Vagina (tissue), 2 donors: ENCODE measurements around the gene ZBED5. TPM values are rescaled to one million over a fixed set of nuclear protein-coding genes. Genes with fewer than 3 reads are reported as not detected.
"Not testable (repeated sequence)": the region's sequence is repeated elsewhere in the genome, so short reads cannot be mapped to it uniquely, and the experiment has no call there.

Experiments used
- DNase-seq, 2 donors: peaks; one replicate each; pipeline ENCODE4 v3.0.0-alpha.2; 2017; ENCODE audit errors: extremely low spot score in 2 of 2
- H3K27ac ChIP-seq: fragments of 200-600 bp; sonication (generic); one replicate; pipeline ENCODE4 v1.5.1; 2019
- H3K27me3 ChIP-seq: fragments of 200-600 bp; sonication (generic); one replicate; pipeline ENCODE4 v1.5.1; 2019
- H3K36me3 ChIP-seq, 2 donors: fragments of 200-600 bp; sonication (generic); one replicate each; pipeline ENCODE4 v1.5.1; 2017 to 2019
- H3K4me1 ChIP-seq: fragments of 200-600 bp; sonication (generic); one replicate; pipeline ENCODE4 v1.5.1; 2019
- H3K4me3 ChIP-seq, 2 donors: fragments of 200-600 bp; sonication (generic); 1 replicate in 1 of 2; 2 replicates in 1 of 2; pipeline ENCODE4 v1.5.1; 2016 to 2019
- H3K9me3 ChIP-seq: fragments of 200-600 bp; sonication (generic); one replicate; pipeline ENCODE4 v1.5.1; 2019
- CTCF ChIP-seq, 3 experiments: fragments of 450-650 bp in 2 of 3; fragments of 200-600 bp in 1 of 3; sonication (generic) in 1 of 3; IDR thresholded peaks; one replicate each; pipeline ENCODE4 v1.5.1; 2017 to 2019; ENCODE audit warnings: antibody characterized with exemption in 3 of 3, mild to moderate bottlenecking in 2 of 3, moderate library complexity in 2 of 3
- POLR2A ChIP-seq, 2 donors: fragments of 450-650 bp; IDR thresholded peaks; one replicate each; pipeline ENCODE4 v1.6.1; 2017; ENCODE audit warnings: antibody characterized with exemption in 2 of 2, mild to moderate bottlenecking in 2 of 2, moderate library complexity in 2 of 2
- POLR2AphosphoS5 ChIP-seq, 2 donors: sonication (generic); formaldehyde crosslinking; IDR thresholded peaks; one replicate each; pipeline ENCODE4 v1.9.0; 2017; ENCODE audit warnings: antibody characterized with exemption in 2 of 2, mild to moderate bottlenecking in 2 of 2, low read depth in 1 of 2; ENCODE audit not compliant: insufficient read depth in 1 of 2
- intact Hi-C: fragments of 100-400 bp; cut with DNase I; formaldehyde crosslinking; loops from one replicate; pipeline ENCODE4 v1.15.1; 2023
- total RNA-seq: library from RNA; depleted of rRNA; stranded (reverse); fragments of >200 nt; gene quantifications from one replicate; pipeline ENCODE4 v1.2.3, GENCODE V29; 2016

The ZBED5 gene
- total RNA-seq, 1 donor from 2014 or later: 40.8 TPM

- intact Hi-C loops: no loop called here
- Histone ChIP-seq H3K36me3 (no peaks in the 10 kb centered on the region), H3K4me1 (no peaks in the 10 kb centered on the region), H3K9me3 (no peaks in the 10 kb centered on the region), H3K4me3 (no peak overlapping the region), H3K27me3 (no peaks in the 10 kb centered on the region), H3K27ac (no peak overlapping the region)
- no peak for DNase-seq
- TF ChIP-seq POLR2AphosphoS5 (IDR thresholded peaks at IDR 0.05; ENCODE audit: insufficient read depth in 1 of 2, low read depth in 1 of 2): no peak
- no peak for TF ChIP-seq POLR2A (IDR thresholded peaks at IDR 0.05)
- no peak for TF ChIP-seq CTCF (IDR thresholded peaks at IDR 0.05)
Measured at GRCh38 chr11:10838881-10839280, 19.0 kb downstream of the ZBED5 start.

- Histone ChIP-seq H3K27ac (no peak overlapping the region), H3K36me3 (no peaks in the 10 kb centered on the region), H3K4me1 (no peaks in the 10 kb centered on the region), H3K9me3 (no peaks in the 10 kb centered on the region), H3K4me3 (no peak overlapping the region), H3K27me3 (no peaks in the 10 kb centered on the region)
- no peak for DNase-seq
- TF ChIP-seq POLR2A (IDR thresholded peaks at IDR 0.05) (no peak), CTCF (IDR thresholded peaks at IDR 0.05) (no peak), POLR2AphosphoS5 (IDR thresholded peaks at IDR 0.05; ENCODE audit: insufficient read depth in 1 of 2, low read depth in 1 of 2) (no peak)
- intact Hi-C loops: no loop called here
Measured at GRCh38 chr11:10838083-10838482, 19.8 kb downstream of the ZBED5 start.

GRCh38 chr11:10836884-10837283 is 21.0 kb downstream of the ZBED5 start:
- H3K4me3 ChIP-seq, intact Hi-C loops: not testable (repeated sequence)

GRCh38 chr11:10829139-10829538 is 28.7 kb downstream of the ZBED5 start:
- TF ChIP-seq POLR2A (IDR thresholded peaks at IDR 0.05): no peak
- DNase-seq: no peak
- no peak overlapping the region for H3K27ac ChIP-seq
- no peaks in the 10 kb centered on the region for H3K9me3 ChIP-seq
- intact Hi-C loops: no loop called here
- H3K36me3 ChIP-seq: no peaks in the 10 kb centered on the region
- H3K27me3 ChIP-seq: no peaks in the 10 kb centered on the region
- H3K4me1 ChIP-seq: no peaks in the 10 kb centered on the region
- H3K4me3 ChIP-seq: no peak overlapping the region

More at GRCh38 chr11:10836884-10837283, 21.0 kb downstream of the ZBED5 start:
- DNase-seq, H3K27me3 ChIP-seq, H3K4me1 ChIP-seq, H3K9me3 ChIP-seq, H3K36me3 ChIP-seq, H3K27ac ChIP-seq: not testable (repeated sequence)

- H3K9me3 ChIP-seq: no peaks in the 10 kb centered on the region
- no peak for DNase-seq
- intact Hi-C loops: no loop called here
- H3K36me3 ChIP-seq: no peaks in the 10 kb centered on the region
- H3K4me1 ChIP-seq: no peaks in the 10 kb centered on the region
- no peaks in the 10 kb centered on the region for H3K27me3 ChIP-seq
- H3K27ac ChIP-seq: no peak overlapping the region
- no peak overlapping the region for H3K4me3 ChIP-seq
- no peak for TF ChIP-seq CTCF (IDR thresholded peaks at IDR 0.05)
- TF ChIP-seq POLR2A (IDR thresholded peaks at IDR 0.05): no peak
- TF ChIP-seq POLR2AphosphoS5 (IDR thresholded peaks at IDR 0.05; ENCODE audit: insufficient read depth in 1 of 2, low read depth in 1 of 2): no peak
Measured at GRCh38 chr11:10828402-10828801, 29.5 kb downstream of the ZBED5 start.

- no peaks in the 10 kb centered on the region for H3K4me1 ChIP-seq
- TF ChIP-seq POLR2AphosphoS5 (IDR thresholded peaks at IDR 0.05; ENCODE audit: insufficient read depth in 1 of 2, low read depth in 1 of 2): no peak
- no peak for TF ChIP-seq CTCF (IDR thresholded peaks at IDR 0.05)
- no peak for TF ChIP-seq POLR2A (IDR thresholded peaks at IDR 0.05)
- H3K27ac ChIP-seq: no peak overlapping the region
- H3K27me3 ChIP-seq: no peaks in the 10 kb centered on the region
- no peaks in the 10 kb centered on the region for H3K9me3 ChIP-seq
- H3K36me3 ChIP-seq: no peaks in the 10 kb centered on the region
- no peak overlapping the region for H3K4me3 ChIP-seq
- no peak for DNase-seq
- intact Hi-C loops: no loop called here
Measured at GRCh38 chr11:10824888-10825287, 33.0 kb downstream of the ZBED5 start.
